Skeletal muscle satellite cell (primary cell): ENCODE results near the gene ZNF410. TPM values are rescaled to one million over a fixed set of nuclear protein-coding genes. Genes with fewer than 3 reads are reported as not detected.
"Not testable (repeated sequence)": the region's sequence is repeated elsewhere in the genome, so short reads cannot be mapped to it uniquely, and the experiment has no call there.

Experiments
- H3K27me3 ChIP-seq: 2 replicates; pipeline ENCODE4 v1.7.0; 2013; ENCODE audit warnings: low read length; ENCODE audit not compliant: control insufficient read depth, insufficient read depth
- H3K36me3 ChIP-seq: 2 replicates; pipeline ENCODE4 v1.7.0; 2013; ENCODE audit warnings: mild to moderate bottlenecking, control low read depth, low read length; ENCODE audit not compliant: insufficient read depth
- H3K4me1 ChIP-seq: 2 replicates; pipeline ENCODE4 v1.7.0; 2013; ENCODE audit warnings: low read length; ENCODE audit not compliant: control insufficient read depth, insufficient read depth
- H3K4me2 ChIP-seq: 2 replicates; pipeline ENCODE4 v1.7.0; 2013; ENCODE audit warnings: mild to moderate bottlenecking, low read length
- H3K4me3 ChIP-seq: 2 replicates; pipeline ENCODE4 v1.7.0; 2013; ENCODE audit warnings: low read length
- H3K9ac ChIP-seq: 2 replicates; pipeline ENCODE4 v1.7.0; 2013; ENCODE audit warnings: mild to moderate bottlenecking, low read depth, low read length, moderate library complexity
- H3K9me3 ChIP-seq: replicated peaks from 2 replicates; pipeline ENCODE4 v1.7.0; 2013; ENCODE audit warnings: mild to moderate bottlenecking, control low read depth, low read length
- total RNA-seq: library from RNA; depleted of rRNA; stranded (reverse); fragments of >200 nt; gene quantifications from 2 replicates; pipeline ENCODE4 v1.2.3, GENCODE V29; 2012; rRNA removed

ZNF410 gene
- 48.9 and 49.4 TPM in 2 replicates for total RNA-seq

GRCh38 chr14:73886449-73887317 is at the start of gene ZNF410:
Gene ZNF410, plus strand, starts transcription at chr14:73886859. Its CDS starts 5,317 bp downstream, at chr14:73892176.
- Histone ChIP-seq H3K4me1 (peaks cover 23% of the 10 kb centered on the region), H3K4me2 (peak within 1 kb of the TSS; percentile 79), H3K36me3 (no peaks in the 10 kb centered on the region), H3K27me3 (no peaks in the 10 kb centered on the region), H3K9me3 (no peaks in the 10 kb centered on the region), H3K4me3 (peak within 1 kb of the TSS; percentile 78), H3K9ac (peak within 1 kb of the TSS; percentile 99)

GRCh38 chr14:73838293-73839034 is 48.2 kb upstream of the ZNF410 start:
- H3K4me2 ChIP-seq, H3K9ac ChIP-seq, H3K9me3 ChIP-seq, H3K4me3 ChIP-seq, H3K36me3 ChIP-seq, H3K27me3 ChIP-seq, H3K4me1 ChIP-seq: not testable (repeated sequence)

- H3K4me1 ChIP-seq, result no peaks in the 10 kb centered on the region
Observed at GRCh38 chr14:73842201-73842600, 44.5 kb upstream of the ZNF410 start.

DNA sequence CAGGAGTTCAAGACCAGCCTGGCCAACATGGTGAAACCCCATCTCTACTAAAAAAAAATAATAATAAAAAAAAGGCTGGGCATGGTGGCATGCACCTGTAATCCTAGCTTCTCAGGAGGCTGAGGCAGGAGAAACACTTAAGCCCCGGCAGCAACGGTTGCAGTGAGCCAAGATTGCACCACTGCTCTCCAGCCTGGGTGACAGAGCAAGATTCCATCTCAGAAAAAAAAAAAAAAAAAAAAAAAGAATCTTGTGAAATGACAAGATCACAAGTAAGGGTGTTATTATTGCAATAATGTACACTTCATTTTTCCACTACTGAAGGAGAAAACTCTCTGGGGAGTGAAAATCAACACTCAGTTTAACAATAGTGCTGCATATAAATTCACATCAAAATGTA is 43.8 kb upstream of the ZNF410 start:
- no peaks in the 10 kb centered on the region for H3K27me3 ChIP-seq
- no peaks in the 10 kb centered on the region for H3K36me3 ChIP-seq
- no peak overlapping the region for H3K4me3 ChIP-seq
- no peak overlapping the region for H3K4me2 ChIP-seq
- H3K9me3 ChIP-seq, result no peaks in the 10 kb centered on the region
- H3K4me1 ChIP-seq, result no peaks in the 10 kb centered on the region
- no peak overlapping the region for H3K9ac ChIP-seq

More at GRCh38 chr14:73842201-73842600, 44.5 kb upstream of the ZNF410 start:
- Histone ChIP-seq H3K36me3 (no peaks in the 10 kb centered on the region), H3K27me3 (no peaks in the 10 kb centered on the region), H3K9me3 (no peaks in the 10 kb centered on the region), H3K4me3 (no peak overlapping the region), H3K9ac (no peak overlapping the region), H3K4me2 (no peak overlapping the region)

DNA sequence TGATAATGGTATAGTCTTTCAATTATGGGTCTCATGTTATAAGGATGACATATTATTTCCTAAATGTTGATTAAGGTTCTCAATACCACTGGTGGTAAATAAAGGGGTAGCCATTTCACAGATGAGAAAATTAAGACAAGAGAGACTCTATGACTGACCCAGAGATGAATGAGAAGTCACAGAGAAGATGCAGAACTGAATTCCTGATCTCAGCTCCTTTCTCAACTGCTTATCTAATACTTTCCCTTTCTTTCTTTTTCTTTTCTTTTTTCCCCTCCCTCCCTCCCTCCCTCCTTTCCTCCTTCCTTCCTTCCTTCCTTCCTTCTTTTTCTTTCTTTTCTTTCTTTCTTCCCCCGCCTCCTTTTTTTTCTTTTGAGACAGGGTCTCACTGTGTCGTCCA is 43.4 kb upstream of the ZNF410 start:
- no peaks in the 10 kb centered on the region for H3K36me3 ChIP-seq
- H3K4me2 ChIP-seq, result no peak overlapping the region
- H3K9me3 ChIP-seq, result no peaks in the 10 kb centered on the region
- no peaks in the 10 kb centered on the region for H3K27me3 ChIP-seq
- H3K4me3 ChIP-seq, result no peak overlapping the region
- H3K9ac ChIP-seq, result no peak overlapping the region
- no peaks in the 10 kb centered on the region for H3K4me1 ChIP-seq

DNA sequence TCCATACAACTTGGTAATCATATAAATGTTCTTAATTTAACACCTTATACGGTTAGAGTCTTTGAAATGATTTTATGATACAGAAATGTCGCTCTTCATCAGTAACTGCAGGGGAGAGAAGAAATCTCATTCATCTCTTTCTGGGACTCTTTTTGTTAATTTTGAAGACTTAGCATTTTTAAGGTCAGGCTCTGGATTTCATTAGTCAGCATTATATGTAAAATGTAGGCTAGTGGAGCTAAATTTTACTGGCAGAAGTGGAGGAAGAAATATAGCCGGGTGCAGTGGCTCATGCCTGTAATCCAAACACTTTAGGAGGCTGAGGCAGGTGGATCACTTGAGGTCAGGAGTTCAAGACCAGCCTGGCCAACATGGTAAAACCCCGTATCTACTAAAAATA is 39.7 kb upstream of the ZNF410 start:
- Histone ChIP-seq H3K4me3 (no peak overlapping the region), H3K4me1 (peaks cover 11% of the 10 kb centered on the region), H3K36me3 (no peaks in the 10 kb centered on the region), H3K4me2 (no peak overlapping the region), H3K9me3 (no peaks in the 10 kb centered on the region), H3K9ac (no peak overlapping the region), H3K27me3 (no peaks in the 10 kb centered on the region)

GRCh38 chr14:73851000-73851399 is 35.7 kb upstream of the ZNF410 start:
- no peaks in the 10 kb centered on the region for H3K27me3 ChIP-seq
- no peaks in the 10 kb centered on the region for H3K36me3 ChIP-seq
- H3K4me2 ChIP-seq, result peak overlapping the region; percentile 85
- H3K9me3 ChIP-seq, result no peaks in the 10 kb centered on the region
- H3K9ac ChIP-seq, result peak overlapping the region; percentile 90
- peak overlapping the region; percentile 73 for H3K4me3 ChIP-seq
- peaks cover 18% of the 10 kb centered on the region for H3K4me1 ChIP-seq

DNA sequence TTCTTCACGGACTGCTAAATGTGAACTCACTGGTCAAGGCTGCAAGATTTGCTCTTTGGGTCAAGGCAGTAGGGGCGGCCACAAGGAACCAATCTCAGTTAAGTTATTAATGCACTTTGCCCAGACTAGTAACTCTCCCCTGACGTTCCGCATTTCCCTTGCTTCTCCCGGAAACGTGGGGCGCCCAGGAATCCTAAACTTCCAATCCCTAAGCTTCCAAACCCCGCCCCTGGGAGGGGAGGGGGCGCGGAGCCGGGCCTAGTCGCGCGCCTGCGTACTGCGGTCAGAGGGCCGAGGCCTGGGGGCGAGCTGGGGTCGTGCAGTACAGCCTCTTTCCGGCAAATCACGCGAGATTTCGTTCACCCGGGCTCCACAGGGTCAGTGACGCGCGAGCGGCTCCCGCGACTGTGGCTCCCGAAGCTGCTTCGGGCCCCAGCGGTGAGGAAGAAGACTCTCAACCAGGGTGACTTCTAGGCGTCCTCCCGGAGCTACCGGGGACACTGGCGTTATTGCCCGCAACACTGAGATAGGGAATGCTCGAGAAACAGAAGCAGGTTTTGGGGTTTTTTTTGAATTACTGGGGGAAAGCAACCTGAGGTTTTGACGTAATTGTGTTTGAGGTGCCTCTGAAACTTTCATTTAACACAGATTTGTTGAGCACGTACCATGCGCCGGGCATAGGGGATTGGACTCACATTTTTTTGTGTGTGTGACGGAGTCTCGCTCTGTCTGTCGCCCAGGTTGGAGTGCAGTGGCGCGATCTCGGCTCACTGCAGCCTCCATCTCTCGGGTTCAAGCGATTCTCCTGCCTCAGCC is 34.9 kb upstream of the ZNF410 start, which contains the start of gene PTGR2:
PTGR2 (plus strand) TSS at position 265 of the 816 bp plus-strand sequence. CDS start 7,032 bp downstream, outside the sequence.
- no peaks in the 10 kb centered on the region for H3K27me3 ChIP-seq
- H3K4me1 ChIP-seq, result peaks cover 18% of the 10 kb centered on the region
- H3K4me2 ChIP-seq, result peak within 1 kb of the TSS; percentile 85
- H3K36me3 ChIP-seq, result no peaks in the 10 kb centered on the region
- H3K9ac ChIP-seq, result peak within 1 kb of the TSS; percentile 90
- H3K9me3 ChIP-seq, result no peaks in the 10 kb centered on the region
- peak within 1 kb of the TSS; percentile 73 for H3K4me3 ChIP-seq

DNA sequence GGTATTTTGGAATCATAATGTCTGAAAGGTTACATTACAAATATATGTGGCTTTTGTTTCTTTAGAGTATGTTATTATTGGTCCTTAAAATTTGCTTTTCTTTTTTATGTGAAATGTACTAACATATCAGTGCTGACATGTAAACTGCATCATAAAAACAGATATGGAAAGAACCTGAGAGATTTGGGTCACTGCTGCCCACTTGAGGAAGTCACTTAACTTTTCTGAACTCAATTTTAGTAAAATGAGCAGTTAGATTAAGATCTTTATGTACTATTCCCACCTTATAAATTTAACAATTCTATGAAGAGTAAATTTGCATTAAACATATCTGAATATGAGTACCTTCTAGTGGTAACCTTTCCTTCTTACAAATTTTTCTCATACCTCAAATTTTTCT is 27.5 kb upstream of the ZNF410 start:
- Histone ChIP-seq H3K9ac (no peak overlapping the region), H3K36me3 (peaks cover 17% of the 10 kb centered on the region), H3K4me3 (no peak overlapping the region), H3K4me1 (no peaks in the 10 kb centered on the region), H3K4me2 (no peak overlapping the region), H3K9me3 (no peaks in the 10 kb centered on the region), H3K27me3 (no peaks in the 10 kb centered on the region)

GRCh38 chr14:73861073-73861472 is 25.6 kb upstream of the ZNF410 start:
- Histone ChIP-seq H3K9me3 (no peaks in the 10 kb centered on the region), H3K36me3 (peaks cover 21% of the 10 kb centered on the region), H3K27me3 (no peaks in the 10 kb centered on the region), H3K4me1 (no peaks in the 10 kb centered on the region), H3K9ac (no peak overlapping the region), H3K4me2 (no peak overlapping the region), H3K4me3 (no peak overlapping the region)

DNA sequence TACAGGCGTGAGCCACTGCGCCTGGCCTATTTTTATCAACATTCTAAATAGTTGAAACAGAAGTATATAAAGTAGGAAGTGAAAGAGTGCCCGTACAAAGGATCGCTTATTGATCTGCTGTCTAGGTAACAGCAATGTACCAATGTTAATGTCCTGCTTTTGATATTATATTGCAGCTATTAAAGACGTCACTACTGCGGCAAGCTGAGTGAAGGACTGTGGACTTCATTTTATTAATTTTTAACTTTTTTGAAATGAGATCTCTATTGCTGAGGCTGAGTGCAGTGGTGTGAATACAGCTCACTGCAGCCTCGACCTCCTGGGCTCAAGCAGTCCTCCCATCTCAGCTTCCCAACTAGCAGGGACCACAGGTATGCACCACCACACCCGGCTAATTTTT is 24.2 kb upstream of the ZNF410 start:
- H3K4me3 ChIP-seq, result no peak overlapping the region
- H3K9ac ChIP-seq, result no peak overlapping the region
- no peaks in the 10 kb centered on the region for H3K4me1 ChIP-seq
- peaks cover 21% of the 10 kb centered on the region for H3K36me3 ChIP-seq
- no peak overlapping the region for H3K4me2 ChIP-seq
- H3K27me3 ChIP-seq, result no peaks in the 10 kb centered on the region
- no peaks in the 10 kb centered on the region for H3K9me3 ChIP-seq
